NCI-H2171 (cell line): ENCODE results near the gene SLC5A10.
"Not testable (repeated sequence)": the region's sequence is repeated elsewhere in the genome, so short reads cannot be mapped to it uniquely, and the experiment has no call there.

ENCODE experiments used
- DNase-seq: peaks from one replicate; lab custom pipeline; 2025; lab: John Stamatoyannopoulos, UW

The SLC5A10 gene

GRCh38 chr17:18947866-18948265 is 4.1 kb upstream of the SLC5A10 start:
- DNase-seq = no peak

- no peak for DNase-seq
Observed at GRCh38 chr17:18948476-18949006, 3.4 kb upstream of the SLC5A10 start.

- DNase-seq = no peak
Observed at GRCh38 chr17:18949566-18949965, 2.4 kb upstream of the SLC5A10 start.

GRCh38 chr17:18950346-18950745 is 1.6 kb upstream of the SLC5A10 start:
- no peak for DNase-seq

- no peak for DNase-seq
Observed at GRCh38 chr17:18950944-18951905, 740 bp upstream of the SLC5A10 start.

GRCh38 chr17:18953231-18953728 is 1.3 kb downstream of the SLC5A10 start:
- no peak for DNase-seq

- DNase-seq = no peak
Observed at GRCh38 chr17:18954321-18954720, 2.4 kb downstream of the SLC5A10 start.

GRCh38 chr17:18955009-18955408 is 3.0 kb downstream of the SLC5A10 start:
- DNase-seq = no peak

GRCh38 chr17:18956021-18956420 is 4.1 kb downstream of the SLC5A10 start:
- not testable (repeated sequence) for DNase-seq

GRCh38 chr17:18956581-18956980 is 4.6 kb downstream of the SLC5A10 start:
- no peak for DNase-seq

GRCh38 chr17:18957831-18958230 is 5.9 kb downstream of the SLC5A10 start:
- no peak for DNase-seq

- DNase-seq = no peak
Observed at GRCh38 chr17:18958611-18959010, 6.6 kb downstream of the SLC5A10 start.

GRCh38 chr17:18959071-18959844 is 7.3 kb downstream of the SLC5A10 start:
- DNase-seq = no peak

GRCh38 chr17:18959845-18960240 is 7.9 kb downstream of the SLC5A10 start:
- DNase-seq = no peak

- DNase-seq = no peak
Observed at GRCh38 chr17:18960241-18960665, 8.3 kb downstream of the SLC5A10 start.

GRCh38 chr17:18960803-18961511 is 9.0 kb downstream of the SLC5A10 start:
- DNase-seq = no peak

- no peak for DNase-seq
Observed at GRCh38 chr17:18961634-18962493, 9.9 kb downstream of the SLC5A10 start.

GRCh38 chr17:18962494-18962815 is 10.5 kb downstream of the SLC5A10 start:
- no peak for DNase-seq

- no peak for DNase-seq
Observed at GRCh38 chr17:18963126-18964017, 11.4 kb downstream of the SLC5A10 start.

- no peak for DNase-seq
Observed at GRCh38 chr17:18964018-18964351, 12.0 kb downstream of the SLC5A10 start.
